RKO (cell line): ENCODE results near the gene ARHGAP45.
A peak's percentile ranks its signal among the peaks of the same experiment; 100 is the strongest.

Experiments used
- DNase-seq: peaks from one replicate; pipeline ENCODE4 v3.0.0-alpha.2; 2016; ENCODE audit warnings: low spot score

ARHGAP45 gene

DNA sequence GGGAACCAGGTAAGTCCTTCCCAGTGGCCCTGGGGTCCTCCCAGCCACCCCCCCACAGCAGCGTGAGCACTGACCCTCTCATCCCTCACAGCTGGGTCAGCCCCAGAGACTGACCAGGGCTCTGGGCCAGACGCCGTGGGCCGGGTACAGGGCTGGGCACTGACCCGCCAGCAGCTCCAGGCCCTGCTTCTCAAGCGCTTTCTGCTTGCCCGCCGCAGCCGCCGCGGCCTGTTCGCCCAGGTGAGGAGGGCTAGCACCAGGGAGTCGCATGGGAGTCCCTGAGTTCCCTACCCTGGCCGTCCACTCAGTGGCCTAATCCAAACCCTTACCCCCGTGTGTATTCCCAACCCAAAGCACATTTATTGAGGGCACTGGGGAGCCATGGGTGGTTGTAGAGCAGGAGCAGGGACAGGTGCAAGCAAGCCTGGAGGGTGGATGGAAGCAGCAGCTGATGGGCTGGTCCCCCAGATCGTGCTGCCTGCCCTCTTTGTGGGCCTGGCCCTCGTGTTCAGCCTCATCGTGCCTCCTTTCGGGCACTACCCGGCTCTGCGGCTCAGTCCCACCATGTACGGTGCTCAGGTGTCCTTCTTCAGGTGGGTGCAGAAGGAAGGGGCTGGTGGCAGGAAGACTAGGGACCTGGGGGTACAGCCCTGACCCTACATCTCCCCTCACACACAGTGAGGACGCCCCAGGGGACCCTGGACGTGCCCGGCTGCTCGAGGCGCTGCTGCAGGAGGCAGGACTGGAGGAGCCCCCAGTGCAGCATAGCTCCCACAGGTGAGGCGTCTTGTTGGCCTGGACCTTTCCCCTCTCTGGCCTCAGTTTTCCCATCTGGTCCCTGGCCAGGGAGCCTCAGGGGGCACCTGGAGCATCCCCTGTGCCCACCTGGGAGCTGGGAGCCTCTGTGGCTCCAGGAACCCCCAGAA lies 12.6 kb upstream of the ARHGAP45 start:
- no peak for DNase-seq

DNA sequence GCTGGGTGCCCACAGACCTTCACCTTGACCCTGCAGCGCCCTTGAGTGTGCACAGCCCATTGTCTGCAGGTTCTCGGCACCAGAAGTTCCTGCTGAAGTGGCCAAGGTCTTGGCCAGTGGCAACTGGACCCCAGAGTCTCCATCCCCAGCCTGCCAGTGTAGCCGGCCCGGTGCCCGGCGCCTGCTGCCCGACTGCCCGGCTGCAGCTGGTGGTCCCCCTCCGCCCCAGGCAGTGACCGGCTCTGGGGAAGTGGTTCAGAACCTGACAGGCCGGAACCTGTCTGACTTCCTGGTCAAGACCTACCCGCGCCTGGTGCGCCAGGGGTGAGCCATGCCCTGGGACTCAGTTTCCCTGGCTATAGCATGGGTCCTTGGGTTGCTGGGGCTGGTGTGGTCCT lies 11.9 kb upstream of the ARHGAP45 start:
- DNase-seq: no peak

DNA sequence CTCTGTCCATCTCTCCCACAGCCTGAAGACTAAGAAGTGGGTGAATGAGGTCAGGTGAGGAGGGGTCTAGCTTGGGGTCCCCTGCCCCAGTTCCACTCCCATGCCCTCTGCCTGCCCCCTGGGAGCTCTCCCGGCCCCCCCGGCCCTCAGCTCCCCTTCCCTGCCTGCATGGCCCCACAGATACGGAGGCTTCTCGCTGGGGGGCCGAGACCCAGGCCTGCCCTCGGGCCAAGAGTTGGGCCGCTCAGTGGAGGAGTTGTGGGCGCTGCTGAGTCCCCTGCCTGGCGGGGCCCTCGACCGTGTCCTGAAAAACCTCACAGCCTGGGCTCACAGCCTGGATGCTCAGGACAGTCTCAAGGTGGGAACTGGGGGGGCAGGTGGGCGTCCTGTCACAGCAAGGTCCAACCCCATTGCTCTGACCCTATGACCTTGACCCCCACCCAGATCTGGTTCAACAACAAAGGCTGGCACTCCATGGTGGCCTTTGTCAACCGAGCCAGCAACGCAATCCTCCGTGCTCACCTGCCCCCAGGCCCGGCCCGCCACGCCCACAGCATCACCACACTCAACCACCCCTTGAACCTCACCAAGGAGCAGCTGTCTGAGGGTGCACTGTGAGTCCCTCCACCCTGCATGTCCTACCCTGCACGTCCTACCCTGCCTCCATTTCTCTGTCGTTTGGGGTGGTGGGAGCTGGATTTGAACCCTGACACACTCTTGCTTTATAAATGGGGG lies 10.9 kb upstream of the ARHGAP45 start:
- DNase-seq: no peak

DNA sequence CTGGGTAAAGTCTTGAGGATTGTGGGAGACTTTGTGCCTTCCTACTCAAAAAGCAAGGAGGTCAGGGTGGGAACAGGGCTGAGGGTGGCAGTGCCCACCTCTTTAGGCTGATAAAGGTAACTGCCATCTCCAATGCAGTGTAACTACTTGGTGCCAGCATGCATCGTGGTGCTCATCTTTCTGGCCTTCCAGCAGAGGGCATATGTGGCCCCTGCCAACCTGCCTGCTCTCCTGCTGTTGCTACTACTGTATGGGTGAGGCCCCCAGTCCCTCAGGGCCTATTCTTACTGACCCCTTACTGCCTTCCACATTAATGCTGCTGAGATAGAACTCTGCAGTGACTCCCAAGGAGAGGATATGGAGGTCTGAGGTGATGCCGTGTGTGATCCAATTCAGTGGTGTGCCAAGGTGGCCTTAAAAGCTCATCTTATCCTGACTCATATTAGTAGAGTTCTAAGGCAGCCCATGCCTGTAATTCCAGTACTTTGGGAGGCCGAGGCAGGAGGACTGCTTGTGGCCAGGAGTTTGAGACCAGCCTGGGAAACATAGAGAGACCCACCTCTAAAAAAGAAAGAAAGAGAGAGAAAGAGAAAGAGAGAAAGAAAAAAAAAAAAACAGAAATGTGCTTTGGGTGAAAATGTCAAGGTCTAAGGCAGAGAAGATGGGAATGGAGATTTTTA lies 9.7 kb upstream of the ARHGAP45 start:
- DNase-seq: peak; percentile 51

DNA sequence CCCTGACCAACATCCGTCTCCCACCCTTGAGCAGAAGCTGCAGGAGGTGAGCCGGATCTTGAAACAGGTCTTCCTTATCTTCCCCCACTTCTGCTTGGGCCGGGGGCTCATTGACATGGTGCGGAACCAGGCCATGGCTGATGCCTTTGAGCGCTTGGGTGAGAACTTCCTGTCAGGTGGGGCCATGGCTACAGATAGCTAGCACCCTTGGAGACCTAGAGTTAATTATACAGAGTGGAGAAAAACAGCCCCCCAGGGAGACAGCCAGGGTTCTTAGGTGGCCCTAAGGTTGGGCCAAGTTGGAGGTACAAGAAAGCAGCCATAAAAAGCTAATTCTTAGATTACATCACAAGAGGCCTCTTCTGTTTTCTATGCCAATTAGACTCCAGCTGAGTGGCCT lies 8.9 kb upstream of the ARHGAP45 start:
- no peak for DNase-seq

DNA sequence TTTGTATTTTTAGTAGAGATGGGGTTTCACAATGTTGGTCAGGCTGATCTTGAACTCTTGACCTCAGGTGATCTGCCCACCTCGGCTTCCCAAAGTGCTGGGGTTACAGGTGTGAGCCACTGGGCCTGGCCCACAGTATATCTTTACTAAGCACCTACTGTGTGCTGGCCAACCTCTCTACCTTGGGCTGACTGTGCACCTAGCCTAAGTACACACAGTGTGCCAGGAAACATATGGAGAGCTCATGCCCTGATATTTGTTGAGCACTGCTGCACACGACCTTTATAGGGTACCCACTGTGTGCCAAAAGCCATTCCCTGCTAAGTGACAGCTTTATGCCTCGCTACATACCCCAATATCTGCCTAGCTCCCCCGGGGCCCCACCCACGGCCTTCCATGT lies 6.3 kb upstream of the ARHGAP45 start:
- DNase-seq: no peak

DNA sequence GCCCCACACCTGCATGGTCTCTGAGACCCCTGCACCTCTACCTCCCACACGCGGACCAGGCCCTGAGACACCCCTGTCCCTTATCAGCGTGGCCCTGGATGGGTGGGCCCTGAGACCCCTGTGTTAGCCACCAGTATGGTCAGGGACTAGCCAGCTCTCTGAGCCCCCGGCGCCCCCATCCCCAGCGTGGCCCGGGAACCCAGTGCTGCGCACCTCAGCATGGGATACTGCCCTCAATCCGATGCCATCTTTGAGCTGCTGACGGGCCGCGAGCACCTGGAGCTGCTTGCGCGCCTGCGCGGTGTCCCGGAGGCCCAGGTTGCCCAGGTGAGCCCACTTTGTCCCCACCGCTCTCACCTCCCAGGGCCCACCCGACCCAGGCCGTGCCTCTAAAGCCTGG lies 5.0 kb upstream of the ARHGAP45 start:
- no peak for DNase-seq

DNA sequence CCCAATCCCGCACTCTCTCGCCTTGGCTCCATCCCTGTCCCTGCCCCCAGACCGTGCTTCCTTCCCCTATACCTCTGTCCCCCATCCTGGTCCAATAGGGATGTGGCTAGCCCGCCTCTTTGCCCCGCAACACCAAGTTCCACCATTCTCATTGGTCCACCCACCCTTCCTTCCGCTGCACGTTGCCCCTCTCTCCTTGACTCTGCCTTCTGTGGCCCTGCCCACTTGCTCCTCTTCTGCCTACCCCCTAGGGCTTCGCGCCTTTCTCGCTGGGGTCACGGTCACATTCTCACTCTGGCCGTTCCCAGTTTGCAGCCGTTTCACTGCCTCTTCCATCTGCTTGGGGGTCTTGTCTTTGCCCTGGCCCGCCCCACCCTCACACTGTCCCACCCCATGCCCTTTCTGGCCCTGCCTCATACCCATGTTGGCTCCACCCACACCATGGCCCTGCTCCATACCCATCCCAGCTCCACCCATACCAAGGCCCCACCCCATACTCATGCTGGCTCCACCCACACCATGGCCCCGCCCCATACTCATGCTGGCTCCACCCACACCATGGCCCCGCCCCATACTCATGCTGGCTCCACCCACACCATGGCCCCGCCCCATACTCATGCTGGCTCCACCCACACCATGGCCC lies 4.5 kb upstream of the ARHGAP45 start:
- DNase-seq: no peak

DNA sequence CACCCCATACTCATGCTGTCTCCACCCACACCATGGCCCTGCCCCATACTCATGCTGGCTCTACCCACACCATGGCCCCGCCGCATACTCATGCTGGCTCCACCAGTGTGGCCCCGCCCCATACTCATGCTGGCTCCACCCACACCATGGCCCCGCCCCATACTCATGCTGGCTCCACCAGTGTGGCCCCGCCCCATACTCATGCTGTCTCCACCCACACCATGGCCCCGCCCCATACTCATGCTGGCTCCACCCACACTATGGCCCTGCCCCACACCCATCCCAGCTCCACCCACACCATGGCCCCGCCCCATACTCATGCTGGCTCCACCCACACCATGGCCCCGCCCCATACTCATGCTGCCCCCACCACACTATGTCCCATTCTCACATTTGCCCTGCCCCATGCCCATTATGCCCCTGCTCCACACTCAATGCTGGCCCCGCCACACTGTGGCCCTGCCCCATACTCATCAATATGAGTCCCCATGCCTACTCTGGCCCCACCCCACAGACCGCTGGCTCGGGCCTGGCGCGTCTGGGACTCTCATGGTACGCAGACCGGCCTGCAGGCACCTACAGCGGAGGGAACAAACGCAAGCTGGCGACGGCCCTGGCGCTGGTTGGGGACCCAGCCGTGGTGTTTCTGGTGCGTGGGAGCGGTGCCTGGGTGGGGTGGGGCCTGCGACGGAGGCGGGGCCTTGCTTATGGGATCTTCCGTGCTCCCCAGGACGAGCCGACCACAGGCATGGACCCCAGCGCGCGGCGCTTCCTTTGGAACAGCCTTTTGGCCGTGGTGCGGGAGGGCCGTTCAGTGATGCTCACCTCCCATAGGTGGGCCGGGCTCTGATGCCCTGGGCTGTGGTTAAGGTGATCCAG lies 3.7 kb upstream of the ARHGAP45 start:
- DNase-seq: peak; percentile 80

DNA sequence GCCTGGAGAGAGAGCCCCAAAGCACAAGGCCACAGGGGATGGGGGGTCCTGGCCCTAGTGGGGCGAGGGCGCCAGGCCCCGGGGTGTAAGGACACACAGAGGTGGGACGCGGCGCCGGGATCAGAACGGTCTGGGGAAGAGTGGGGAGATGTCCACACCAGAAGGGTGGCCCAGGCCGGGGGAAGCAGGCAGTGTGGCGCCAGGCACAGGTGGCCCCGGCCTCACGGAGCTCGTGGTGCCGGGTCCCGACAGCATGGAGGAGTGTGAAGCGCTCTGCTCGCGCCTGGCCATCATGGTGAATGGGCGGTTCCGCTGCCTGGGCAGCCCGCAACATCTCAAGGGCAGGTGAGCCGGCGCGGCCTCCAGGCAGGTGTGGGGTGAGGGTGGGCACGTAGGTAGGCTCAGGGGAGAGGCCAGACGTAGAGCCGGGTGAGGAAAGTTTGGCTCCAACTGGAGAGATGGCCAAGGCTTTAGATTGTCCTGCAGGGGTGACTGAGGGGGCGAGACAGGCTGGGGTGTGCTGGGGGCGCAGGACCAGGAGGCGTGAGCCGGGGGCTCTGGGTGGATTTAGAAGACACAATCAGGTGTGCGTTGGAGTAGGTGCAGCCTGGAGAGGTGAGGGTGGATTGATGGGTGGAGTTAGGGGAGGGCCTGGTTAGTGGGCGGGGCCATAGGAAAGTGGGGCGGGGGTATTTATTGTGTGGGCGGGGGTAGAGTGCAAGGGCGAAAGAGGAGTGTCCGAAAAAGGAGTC lies 2.9 kb upstream of the ARHGAP45 start:
- DNase-seq: no peak

DNA sequence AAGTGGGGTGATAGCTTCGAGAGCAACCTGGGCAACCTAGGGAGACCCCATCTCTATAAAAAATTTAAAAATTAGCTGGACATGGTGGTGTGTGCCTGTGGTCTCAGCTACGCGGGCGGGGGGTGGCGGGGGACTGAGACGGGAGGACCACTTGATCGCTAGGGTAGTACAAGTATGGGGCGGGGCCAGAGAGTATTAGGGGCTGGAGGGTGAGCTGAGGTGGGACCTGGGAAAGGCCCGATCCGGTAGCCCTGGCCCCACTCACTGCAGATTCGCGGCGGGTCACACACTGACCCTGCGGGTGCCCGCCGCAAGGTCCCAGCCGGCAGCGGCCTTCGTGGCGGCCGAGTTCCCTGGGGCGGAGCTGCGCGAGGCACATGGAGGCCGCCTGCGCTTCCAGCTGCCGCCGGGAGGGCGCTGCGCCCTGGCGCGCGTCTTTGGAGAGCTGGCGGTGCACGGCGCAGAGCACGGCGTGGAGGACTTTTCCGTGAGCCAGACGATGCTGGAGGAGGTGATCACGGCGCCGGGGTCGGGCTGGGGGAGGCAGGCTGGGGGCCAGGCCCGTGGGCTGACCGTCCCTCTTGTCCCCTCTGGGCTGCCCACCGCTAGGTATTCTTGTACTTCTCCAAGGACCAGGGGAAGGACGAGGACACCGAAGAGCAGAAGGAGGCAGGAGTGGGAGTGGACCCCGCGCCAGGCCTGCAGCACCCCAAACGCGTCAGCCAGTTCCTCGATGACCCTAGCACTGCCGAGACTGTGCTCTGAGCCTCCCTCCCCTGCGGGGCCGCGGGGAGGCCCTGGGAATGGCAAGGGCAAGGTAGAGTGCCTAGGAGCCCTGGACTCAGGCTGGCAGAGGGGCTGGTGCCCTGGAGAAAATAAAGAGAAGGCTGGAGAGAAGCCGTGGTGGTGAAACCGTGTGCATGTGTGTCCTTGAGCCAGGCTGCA lies 2.0 kb upstream of the ARHGAP45 start:
- peak; percentile 86 for DNase-seq

DNA sequence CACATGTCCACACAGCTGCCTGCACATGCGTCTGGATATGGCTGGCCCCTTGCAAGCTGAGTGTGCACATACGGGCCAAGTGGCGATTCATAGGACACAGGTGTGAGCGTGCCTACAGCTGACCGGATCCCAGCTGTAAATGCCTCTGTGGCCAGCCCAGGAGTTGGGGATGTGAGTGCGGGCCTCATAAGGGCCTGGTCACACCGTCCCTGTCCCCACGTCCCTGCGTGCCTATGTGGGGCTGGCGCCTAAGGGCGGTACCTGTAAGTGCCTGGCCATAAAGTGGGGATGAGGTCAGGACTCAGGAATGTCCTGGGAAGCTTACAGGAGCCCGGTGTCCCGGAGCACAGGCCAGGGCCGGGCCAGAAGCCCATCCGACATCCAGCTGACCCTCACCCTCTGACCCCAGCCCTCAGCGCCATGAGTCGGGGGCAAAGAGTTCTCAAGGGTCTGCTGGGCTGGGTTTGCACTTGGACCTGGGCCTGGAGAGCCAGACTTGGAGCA lies 1.3 kb upstream of the ARHGAP45 start:
- peak; percentile 72 for DNase-seq

DNA sequence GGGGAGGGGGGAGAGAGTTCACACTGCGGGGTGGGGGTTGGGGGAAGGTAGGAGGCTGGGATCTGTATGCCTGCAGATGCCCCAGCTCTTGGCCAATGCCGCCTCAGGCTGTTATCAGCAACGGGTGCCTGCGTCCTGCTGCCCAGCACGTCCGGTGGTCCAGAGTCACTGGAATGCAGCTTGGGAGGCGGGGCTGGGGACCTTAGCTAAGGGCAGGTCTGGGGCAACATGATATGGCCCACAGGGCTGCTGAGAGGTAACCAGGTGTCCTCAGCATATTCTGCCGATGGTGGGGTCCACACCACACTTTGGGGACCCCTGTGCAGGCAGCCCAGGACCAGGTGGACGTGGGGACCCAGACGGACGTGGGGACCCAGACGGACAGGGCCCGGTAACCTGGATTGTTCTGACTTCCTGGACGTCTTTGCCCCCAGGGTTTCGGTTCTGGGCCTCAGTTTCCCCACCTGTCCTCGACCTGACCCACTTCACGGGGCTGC lies 668 bp upstream of the ARHGAP45 start:
- peak; percentile 31 for DNase-seq

DNA sequence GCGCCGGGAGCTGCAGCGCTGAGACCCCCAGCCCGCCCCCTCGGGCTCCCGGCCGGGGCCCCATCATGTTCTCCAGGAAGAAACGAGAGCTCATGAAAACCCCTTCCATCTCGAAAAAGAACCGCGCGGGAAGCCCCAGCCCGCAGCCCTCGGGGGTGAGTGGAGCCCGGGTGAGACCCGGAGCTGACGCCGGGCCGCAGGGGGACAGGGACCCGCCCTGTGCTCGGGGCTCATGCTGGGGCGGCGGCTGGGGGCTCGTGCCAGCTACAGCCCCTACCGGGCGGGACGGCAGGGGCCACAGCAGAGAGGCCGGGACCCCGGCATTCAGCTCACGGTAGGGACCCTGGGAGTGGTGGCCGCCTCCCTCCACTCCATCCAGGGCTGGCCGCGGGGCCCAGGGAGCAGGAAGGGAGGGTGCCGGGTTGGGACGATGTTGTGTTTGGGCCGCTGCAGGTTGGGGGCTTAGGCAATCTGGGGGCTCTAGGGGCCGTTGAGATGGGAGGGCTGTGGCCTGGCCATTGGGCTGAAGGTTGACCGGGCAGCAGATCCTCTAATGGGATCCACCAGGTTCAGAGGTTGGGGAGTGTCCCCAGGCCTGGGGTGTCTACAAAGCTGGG lies 482 bp downstream of the ARHGAP45 start:
- DNase-seq: no peak

DNA sequence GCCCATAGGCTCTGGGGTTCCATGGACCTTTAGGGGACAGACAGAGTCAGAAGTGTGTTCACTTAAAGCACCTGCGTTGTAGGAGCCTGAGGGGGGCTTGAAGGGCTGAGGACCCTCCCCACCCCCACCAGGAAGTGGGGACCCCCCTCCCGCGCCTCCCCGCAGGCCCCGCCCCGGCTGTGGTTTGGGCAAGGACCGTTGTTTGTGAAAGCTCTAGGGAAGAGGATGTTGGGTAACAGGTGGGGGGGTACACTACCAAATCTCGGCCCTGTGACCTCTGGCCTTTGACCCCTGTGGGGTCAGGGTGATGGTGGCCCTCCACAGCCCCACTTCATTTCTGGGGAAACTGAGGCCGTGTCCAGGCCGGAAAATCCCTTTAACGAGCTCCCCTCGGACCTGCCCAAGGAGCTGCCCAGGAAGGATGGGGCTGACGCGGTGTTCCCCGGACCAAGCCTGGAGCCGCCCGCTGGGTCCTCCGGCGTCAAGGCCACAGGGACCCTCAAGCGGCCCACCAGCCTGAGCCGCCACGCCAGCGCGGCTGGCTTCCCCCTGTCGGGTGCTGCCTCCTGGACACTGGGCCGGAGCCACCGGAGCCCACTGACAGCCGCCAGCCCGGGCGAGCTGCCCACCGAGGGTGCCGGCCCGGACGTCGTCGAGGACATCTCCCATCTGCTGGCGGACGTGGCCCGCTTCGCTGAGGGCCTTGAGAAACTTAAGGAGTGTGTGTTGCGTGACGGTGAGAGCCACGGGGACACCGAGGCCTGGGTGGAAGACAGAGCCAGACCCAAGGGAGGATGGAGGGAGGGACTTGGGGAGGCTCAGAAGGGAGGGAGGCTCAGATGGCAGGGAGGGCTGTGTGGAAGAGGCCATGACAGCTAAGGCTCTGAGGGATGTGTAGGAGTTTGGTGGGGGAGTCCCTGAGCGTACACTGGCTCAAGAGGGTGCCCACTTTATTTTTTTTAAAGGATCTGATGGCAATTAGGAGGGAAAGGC lies 1.3 kb downstream of the ARHGAP45 start:
- no peak for DNase-seq

DNA sequence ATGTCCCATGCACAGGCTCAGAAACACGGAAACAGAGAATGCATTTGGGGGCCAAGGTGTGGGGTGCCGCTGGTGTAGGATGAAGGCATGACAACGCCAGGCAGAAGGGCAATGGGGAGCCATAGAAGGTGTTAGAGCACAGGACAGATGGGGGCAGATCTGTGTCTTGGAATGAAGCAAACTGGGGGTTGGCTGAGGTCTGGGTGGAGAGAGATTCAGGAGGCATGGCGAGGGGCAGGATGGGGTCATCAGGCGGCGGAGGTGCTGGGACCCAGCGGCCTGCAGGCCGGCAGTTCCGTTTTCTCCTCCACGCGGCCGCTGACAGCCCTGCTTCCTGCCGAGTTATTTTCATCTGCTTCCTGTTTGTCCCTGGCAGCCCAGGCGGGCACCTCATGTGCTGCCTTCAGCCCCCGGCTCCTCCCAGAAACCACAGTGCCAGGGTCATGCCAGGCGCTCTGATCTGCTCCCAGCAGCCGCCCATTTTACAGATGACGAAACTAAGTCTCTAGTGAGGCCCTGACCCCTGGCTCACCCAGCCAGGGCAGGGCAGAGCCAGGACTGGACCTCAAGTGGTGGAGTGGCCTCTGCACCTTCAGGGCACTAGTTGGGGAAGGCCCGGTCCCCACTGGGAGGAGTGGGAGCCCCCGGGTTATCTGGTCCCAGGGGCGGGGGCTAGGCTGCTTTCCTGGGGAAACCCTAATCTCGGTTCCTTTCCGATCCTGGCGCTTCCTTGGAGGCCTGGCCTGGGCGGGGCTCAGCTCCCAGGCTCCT lies 2.2 kb downstream of the ARHGAP45 start:
- DNase-seq: no peak

DNA sequence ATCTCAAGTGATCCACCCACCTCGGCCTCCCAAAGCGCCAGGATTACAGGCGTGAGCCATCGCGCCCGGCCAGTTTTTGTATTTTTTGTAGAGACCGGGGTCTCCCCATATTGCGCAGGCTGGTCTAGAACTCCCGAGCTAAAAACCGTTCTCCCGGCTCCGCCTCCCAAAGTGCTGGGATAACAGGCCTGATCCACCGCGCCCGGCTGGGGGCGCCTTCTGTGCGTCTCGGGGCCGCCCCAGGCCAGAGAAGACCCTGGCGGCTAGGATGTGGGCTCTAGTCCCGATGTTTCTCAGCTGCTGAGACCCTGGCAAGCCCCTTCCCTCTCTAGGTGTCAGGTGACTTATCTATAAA lies 3.6 kb downstream of the ARHGAP45 start:
- DNase-seq: no peak
